OCI-LY3 (cell line): Measurements from ENCODE around the gene FBXW8.

Experiments used
- CTCF ChIP-seq: fragments of 200-600, 300-600 bp; sonication (generic); IDR thresholded peaks from 2 replicates; pipeline ENCODE4 v1.5.1; 2014; ENCODE audit warnings: antibody characterized with exemption, low read length, low read depth
- EZH2phosphoT487 ChIP-seq: fragments of 200-600 bp; shearing (Covaris generic); IDR thresholded peaks from 2 replicates; pipeline ENCODE4 v1.6.1; 2018; ENCODE audit warnings: antibody characterized with exemption, mixed run types, low read depth

DNA sequence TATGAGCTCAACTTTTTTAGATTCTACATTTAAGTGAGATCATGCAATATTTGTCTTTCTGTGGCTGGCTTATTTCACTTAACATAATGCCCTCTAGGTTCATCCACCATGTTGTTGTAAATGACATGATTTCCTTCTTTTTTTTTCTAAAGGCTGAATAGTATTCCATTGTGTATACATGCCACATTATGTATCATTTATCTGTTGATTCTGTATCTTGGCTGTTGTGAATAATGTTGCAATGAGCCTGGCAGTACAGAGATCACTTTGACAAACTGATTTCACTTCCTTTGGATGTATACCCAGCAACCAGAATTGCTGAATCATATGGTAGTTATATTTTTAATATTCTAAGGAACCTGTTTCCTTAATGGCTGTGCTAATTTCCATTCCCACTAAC is 19.1 kb downstream of the FBXW8 start:
- TF ChIP-seq CTCF, result no peak
- TF ChIP-seq EZH2phosphoT487, result no peak
